Activated T-helper 1 cell treated with anti-CD3 and anti-CD28 coated beads, Interleukin-2, amount 50 U/mL, for 16 hours (primary cell): ENCODE data around the gene OVOL3.

Experiments
- DNase-seq, 2 donors: peaks; one replicate each; pipeline ENCODE4 v3.0.0-alpha.2; 2020; ENCODE audit warnings: low read depth in 1 of 2, low spot score in 1 of 2

OVOL3 gene

DNA sequence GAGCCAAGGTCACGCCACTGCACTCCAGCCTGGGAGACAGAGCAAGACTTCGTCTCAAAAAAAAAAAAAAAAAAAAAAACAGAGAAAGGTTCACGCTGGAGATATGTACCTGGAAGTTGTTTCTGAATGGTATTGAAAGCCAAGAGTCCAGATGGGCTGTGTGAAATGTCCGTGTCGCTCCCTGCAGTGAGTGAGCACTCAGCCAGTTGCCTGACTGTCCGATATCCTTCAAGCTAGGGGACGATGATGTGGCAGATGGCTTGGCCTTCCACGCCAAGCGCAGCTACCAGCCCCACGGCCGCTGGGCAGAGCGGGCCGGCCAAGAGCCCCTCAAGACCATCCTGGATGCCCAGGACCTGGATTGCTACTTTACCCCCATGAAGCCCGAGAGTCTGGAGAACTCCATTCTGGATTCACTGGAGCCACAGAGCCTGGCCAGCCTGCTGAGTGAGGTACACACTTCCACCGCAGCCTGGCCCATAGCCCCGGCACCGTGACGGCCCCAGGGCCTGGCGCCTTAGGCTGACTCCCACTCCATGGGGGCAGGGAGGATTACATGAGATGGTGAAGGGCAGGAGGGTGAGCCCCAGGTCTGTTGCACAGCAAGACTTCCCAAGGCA, 11.7 kb upstream of the OVOL3 start:
- DNase-seq = no peak

DNA sequence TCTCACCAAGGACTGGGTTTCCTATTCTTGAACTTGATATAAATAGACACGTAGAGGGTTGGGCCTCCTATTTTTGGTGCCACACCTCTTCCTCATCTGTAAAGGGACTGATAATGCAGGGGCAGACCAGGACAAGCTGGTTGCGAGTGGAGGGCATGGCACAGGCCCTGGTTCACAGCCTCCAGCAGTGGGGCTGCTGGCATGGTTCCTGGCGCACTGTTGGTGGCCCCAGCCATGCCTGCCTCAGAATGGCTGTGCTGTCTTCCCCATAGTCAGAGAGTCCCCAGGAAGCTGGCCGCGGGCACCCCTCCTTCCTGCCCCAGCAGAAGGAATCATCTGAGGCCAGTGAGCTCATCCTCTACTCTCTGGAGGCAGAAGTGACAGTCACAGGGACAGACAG, 10.5 kb upstream of the OVOL3 start:
- no peak for DNase-seq

- DNase-seq = no peak
These were observed 9.2 kb upstream of the OVOL3 start for GRCh38 chr19:36101550-36102327.

DNA sequence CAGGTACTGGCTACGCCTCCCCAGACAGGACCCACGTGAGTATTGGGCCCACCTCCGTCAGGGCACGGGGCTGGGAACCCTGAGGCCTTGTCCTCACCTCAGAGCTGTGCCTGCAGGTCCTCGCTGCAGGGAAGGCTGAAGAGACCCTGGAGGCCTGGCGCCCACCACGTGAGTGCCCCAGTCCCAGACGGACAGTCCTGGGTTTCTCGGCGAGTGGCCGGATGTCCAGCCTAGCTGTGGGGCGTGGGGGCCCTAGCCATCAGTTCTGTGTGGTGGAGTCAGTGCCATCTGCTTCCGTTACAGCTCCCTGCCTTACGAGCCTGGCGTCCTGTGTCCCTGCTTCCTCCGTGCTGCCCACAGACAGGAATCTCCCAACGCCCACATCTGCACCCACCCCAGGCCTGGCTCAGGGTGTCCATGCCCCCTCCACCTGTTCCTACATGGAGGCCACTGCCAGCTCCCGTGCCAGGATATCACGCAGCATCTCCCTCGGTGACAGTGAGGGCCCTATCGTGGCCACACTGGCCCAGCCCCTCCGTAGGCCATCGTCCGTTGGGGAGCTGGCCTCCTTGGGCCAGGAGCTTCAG, 7.8 kb upstream of the OVOL3 start:
- DNase-seq = no peak

DNA sequence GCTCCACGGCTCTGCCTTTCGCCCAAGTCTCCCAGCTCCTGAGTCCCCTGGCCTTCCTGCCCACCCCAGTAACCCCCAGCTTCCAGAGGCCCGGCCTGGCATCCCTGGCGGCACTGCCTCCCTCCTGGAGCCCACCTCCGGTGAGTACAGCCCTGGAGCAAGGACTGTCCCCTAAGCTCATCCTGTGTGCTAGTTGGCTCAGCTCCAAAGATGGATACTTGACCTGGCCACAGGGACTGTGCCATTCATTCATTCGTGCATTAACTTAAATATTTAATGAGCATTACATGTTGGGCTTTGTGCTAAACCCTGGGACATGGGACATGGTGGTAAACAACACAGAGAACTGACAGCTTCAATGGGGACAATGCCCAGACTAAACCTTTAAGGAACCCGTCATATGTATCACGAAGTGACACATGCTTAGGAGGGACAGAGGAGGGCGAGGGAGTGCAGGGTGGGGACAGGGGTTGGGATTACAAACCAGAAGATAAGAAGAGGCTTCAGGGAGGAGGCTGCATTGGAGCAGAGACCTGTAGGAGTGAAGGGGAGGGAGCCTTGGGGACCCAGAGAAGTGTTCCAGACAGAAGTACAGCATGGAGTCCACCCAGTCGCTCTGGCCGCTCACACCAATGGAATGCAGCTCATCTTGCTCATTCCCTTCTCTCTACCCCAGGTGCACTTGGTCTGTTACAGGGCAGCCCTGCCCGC, 6.9 kb upstream of the OVOL3 start:
- no peak for DNase-seq

GRCh38 chr19:36106441-36106840, 4.5 kb upstream of the OVOL3 start:
- no peak for DNase-seq

- DNase-seq = no peak
These were observed 4.0 kb upstream of the OVOL3 start for GRCh38 chr19:36106991-36107390.

DNA sequence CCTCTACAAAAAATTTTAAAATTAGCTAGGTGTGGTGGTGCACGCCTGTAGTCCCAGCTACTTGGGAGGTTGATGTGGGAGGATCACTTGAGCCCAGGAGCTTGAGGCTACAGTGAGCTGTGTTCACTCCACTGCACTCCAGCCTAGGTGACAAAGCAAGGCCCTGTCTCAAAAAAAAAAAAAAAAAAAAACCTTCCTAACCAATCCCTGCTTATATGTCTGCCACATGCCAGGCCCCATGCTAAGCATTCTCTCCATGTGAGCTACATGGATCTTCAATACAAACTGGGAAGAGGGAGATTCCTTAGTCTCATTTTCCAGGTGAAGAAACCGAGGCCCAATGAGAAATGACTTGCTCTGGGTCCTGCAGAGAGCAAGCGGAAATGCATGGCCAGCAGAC, 2.3 kb upstream of the OVOL3 start:
- DNase-seq = no peak

- no peak for DNase-seq
These were observed 227 bp downstream of the OVOL3 start for GRCh38 chr19:36111200-36111539.

DNA sequence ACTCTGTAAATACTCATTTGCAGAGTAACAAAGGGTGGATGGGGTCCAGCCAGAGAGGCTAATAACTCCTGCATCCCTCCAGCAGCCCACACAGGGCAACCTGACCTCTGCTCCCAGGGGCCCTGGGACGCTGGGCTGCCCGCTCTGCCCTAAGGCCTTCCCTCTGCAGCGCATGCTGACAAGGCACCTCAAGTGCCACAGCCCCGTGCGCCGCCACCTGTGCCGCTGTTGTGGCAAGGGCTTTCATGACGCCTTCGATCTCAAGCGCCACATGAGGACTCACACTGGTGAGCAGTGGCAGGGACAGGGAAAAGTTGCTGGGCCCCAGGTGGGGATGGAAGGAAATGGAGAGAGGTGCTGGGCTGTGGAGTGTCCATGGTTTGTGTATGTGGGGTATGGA, 1.7 kb downstream of the OVOL3 start:
- DNase-seq = no peak

DNA sequence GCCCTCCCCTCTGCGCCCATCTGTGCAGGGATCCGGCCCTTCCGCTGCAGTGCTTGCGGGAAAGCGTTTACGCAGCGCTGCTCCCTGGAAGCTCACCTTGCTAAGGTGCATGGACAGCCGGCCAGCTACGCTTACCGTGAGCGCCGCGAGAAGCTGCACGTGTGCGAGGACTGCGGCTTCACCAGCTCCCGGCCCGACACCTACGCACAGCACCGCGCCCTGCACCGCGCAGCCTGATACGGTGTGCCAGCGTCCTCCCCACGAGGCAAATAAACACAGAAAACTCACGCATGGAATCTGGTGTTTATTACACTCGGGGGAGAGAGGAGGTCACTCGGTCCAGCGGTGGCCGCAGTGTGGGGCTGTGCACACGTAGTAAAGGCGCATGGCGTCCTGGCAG, 2.5 kb downstream of the OVOL3 start:
- no peak for DNase-seq

- DNase-seq = no peak
These were observed 3.2 kb downstream of the OVOL3 start for GRCh38 chr19:36113894-36114720.

- peak; percentile 98 for DNase-seq
These were observed 3.9 kb downstream of the OVOL3 start, which contains the start of gene POLR2I for GRCh38 chr19:36114721-36115452. TSS of gene POLR2I (minus strand) at chr19:36114875. CDS start at chr19:36114856, 19 bp downstream.

DNA sequence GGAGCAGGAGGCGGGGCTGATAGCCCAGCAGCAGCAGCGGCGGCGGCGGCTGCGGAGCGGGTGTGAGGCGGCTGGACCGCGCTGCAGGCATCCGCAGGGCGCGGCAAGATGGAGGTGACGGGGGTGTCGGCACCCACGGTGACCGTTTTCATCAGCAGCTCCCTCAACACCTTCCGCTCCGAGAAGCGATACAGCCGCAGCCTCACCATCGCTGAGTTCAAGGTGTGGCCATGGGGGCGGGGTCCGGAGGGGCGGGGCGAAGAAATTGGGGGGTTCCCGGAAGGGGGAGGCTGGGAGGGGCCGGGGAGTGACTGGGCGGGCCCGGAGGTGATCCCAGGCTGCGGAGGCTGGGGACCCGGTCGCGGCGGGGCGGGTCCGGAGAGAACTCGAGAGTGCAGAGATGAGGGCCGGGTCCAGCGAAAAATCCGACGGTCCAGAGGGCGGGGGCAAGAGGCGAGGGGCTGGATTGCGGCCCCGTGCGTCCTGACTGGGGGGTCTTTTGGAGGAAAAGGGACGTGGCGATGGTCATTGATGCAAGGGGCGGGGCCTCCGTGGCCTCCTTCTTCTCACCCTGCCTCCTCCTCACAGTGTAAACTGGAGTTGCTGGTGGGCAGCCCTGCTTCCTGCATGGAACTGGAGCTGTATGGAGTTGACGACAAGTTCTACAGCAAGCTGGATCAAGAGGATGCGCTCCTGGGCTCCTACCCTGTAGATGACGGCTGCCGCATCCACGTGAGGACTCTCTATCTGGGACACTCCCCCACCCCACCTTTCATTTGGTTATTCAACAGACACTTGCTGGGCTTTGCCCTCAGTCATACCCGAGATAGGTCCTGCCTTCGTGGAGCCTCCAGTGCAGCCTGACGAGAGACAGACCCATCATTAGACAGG, 4.8 kb downstream of the OVOL3 start, which contains the start of gene TBCB:
TBCB (plus strand) TSS at position 16 of the 891 bp plus-strand sequence; CDS start at position 109, 93 bp downstream.
- peak; percentile 82 to 83 for DNase-seq

DNA sequence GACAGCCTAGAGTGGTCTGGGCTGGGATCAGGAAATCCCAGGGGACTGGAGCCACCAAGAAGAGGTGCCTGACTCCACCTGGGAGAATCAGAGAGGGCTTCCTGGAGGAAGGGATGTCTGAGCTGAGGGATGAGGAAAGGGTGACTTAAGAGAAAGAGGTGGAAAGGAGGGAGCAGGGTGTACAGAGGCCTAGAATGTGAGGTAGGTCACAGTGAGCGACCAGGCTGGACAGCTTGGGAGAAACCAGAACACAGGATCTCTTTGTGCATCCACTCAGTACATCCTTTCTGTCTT, 5.3 kb downstream of the OVOL3 start:
- no peak for DNase-seq

DNA sequence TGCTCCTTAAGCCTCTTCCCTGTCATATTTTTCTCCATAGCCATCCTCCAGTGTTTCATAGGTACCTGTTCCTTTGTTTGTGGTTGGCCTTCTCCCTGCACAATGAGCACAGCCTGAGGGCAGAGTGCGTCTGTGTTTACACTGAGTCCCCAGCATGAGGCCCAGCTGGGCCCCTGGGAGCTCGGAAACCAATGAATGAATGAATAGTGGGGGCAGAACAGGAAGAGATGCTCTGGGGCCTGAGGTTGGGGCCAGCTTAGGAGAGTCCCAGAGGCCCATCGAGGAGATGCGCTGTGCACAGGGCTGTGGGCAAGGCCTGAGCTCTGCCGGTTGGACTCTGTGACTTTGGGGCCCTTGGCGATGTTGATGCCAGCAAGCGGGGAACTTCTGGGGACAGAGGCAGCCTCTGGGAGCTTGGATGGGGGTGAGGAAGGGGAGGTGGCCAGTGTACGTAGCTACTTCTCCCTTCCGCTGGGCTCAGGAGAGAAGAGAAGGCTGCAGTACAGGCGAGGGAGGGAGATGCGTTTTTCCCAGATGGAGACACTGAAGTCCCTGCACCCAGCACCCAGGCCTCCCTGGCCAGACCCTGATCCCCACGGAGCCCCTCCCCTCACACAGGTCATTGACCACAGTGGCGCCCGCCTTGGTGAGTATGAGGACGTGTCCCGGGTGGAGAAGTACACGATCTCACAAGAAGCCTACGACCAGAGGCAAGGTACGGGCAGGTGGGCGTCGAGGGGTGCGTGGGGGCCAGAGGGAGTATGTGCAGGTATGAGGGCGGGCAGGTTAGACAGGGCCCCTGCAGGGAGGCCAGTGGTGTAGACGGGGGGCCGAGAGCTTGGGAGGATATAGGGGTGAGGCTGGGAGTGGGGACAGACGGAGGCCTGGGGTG, 9.4 kb downstream of the OVOL3 start:
- DNase-seq = no peak

DNA sequence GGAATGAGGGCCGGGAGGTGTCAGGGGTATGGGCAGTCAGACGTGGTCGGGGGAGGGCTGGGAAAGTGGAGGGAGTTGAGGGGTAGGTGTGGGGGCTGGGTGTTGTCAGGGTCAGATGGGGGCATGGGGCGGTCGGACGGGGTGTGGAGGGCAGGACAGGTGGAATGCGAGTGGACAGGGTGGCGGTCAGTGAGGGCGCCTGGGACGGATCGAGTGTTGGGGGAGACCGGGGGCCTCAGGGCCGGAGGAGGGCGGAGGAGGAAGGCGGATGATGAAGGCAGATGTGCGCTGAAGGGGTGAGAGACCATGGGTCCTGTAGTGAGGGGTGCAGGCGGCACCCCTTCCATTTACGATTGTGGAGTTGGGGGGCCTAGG, 10.0 kb downstream of the OVOL3 start:
- DNase-seq = no peak

DNA sequence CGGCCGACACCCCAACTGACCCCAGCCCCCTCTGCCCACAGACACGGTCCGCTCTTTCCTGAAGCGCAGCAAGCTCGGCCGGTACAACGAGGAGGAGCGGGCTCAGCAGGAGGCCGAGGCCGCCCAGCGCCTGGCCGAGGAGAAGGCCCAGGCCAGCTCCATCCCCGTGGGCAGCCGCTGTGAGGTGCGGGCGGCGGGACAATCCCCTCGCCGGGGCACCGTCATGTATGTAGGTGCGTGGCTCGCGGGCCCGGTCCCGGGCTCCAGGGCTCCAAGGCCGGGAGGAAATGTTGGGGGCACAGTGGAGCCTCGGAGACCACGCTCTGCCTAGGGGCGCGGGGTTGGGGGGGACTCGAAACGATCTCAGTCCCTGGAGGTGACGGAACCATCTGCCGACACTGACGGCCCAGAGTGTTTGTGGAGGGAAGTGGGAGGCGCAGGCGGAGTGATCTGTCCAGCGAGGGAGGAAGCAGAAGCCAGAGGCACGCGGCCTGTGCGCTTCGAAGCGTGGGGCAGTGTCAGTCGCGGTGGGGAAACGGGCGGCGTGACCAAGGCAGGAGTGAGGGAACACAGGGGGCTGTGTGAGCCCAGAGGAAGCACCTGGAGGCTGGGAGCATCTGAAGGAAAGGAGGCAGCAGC, 10.7 kb downstream of the OVOL3 start:
- no peak for DNase-seq
